ENCODE results near the gene SH3BGRL3.

The SH3BGRL3 gene

DNA sequence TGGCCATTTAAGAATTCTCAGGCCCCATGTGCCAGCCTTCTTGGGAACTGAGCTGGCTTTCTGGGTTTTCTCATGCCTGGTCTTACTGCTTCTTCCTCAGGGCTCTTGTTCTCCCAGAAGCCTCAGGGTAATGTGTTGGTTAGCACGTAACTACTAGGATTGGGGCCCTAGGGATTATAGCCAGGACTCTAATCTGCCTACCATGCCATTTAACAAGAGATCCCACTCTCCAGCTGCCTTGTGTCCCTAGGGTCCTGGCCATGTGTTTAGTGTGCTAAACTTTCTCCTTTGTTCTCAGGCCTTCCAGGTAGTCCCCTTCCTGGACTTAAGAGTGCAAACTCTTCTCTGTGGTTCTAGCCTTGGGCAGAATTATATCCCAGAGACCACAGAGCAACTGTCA lies 2.2 kb upstream of the SH3BGRL3 start:
- ATAC-seq, result no peak
- no peak for TF ChIP-seq ZNF70 (CRISPR knock-in tag; IDR thresholded peaks at IDR 0.05)
- no peak for TF ChIP-seq ARNTL (CRISPR knock-in tag; IDR thresholded peaks at IDR 0.05; ENCODE audit: borderline replicate concordance, low read depth)
- no peak for TF ChIP-seq GLIS3 (CRISPR knock-in tag; IDR thresholded peaks at IDR 0.05)
- TF ChIP-seq TOX (CRISPR knock-in tag; IDR thresholded peaks at IDR 0.05; ENCODE audit: borderline replicate concordance), result no peak
- no peak for TF ChIP-seq ZC3H10 (CRISPR knock-in tag; IDR thresholded peaks at IDR 0.05)
- TF ChIP-seq, protein P1, sequence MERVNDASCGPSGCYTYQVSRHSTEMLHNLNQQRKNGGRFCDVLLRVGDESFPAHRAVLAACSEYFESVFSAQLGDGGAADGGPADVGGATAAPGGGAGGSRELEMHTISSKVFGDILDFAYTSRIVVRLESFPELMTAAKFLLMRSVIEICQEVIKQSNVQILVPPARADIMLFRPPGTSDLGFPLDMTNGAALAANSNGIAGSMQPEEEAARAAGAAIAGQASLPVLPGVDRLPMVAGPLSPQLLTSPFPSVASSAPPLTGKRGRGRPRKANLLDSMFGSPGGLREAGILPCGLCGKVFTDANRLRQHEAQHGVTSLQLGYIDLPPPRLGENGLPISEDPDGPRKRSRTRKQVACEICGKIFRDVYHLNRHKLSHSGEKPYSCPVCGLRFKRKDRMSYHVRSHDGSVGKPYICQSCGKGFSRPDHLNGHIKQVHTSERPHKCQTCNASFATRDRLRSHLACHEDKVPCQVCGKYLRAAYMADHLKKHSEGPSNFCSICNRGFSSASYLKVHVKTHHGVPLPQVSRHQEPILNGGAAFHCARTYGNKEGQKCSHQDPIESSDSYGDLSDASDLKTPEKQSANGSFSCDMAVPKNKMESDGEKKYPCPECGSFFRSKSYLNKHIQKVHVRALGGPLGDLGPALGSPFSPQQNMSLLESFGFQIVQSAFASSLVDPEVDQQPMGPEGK (CRISPR knock-in tag; IDR thresholded peaks at IDR 0.05; ENCODE audit: borderline replicate concordance), result no peak
- TF ChIP-seq CSDC2 (CRISPR knock-in tag; IDR thresholded peaks at IDR 0.05), result no peak
- no peak for TF ChIP-seq ZNF8 (CRISPR knock-in tag; IDR thresholded peaks at IDR 0.05)
- TF ChIP-seq TCF4 (CRISPR knock-in tag; IDR thresholded peaks at IDR 0.05; ENCODE audit: borderline replicate concordance), result no peak
- TF ChIP-seq, protein P2, sequence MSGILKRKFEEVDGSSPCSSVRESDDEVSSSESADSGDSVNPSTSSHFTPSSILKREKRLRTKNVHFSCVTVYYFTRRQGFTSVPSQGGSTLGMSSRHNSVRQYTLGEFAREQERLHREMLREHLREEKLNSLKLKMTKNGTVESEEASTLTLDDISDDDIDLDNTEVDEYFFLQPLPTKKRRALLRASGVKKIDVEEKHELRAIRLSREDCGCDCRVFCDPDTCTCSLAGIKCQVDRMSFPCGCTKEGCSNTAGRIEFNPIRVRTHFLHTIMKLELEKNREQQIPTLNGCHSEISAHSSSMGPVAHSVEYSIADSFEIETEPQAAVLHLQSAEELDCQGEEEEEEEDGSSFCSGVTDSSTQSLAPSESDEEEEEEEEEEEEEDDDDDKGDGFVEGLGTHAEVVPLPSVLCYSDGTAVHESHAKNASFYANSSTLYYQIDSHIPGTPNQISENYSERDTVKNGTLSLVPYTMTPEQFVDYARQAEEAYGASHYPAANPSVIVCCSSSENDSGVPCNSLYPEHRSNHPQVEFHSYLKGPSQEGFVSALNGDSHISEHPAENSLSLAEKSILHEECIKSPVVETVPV (CRISPR knock-in tag; IDR thresholded peaks at IDR 0.05), result no peak
- no peak for TF ChIP-seq OSR1 (CRISPR knock-in tag; IDR thresholded peaks at IDR 0.05)
- TF ChIP-seq ZNF565 (CRISPR knock-in tag; conservative IDR thresholded peaks at IDR 0.05; ENCODE audit: low read depth), result no peak
- TF ChIP-seq CREB5 (CRISPR knock-in tag; IDR thresholded peaks at IDR 0.05; ENCODE audit: low read depth), result no peak
- no peak for TF ChIP-seq RARB (CRISPR knock-in tag; IDR thresholded peaks at IDR 0.05)

GRCh38 chr1:26278303-26278702 lies 1.6 kb upstream of the SH3BGRL3 start:
- no peak for TF ChIP-seq ARNTL (CRISPR knock-in tag; IDR thresholded peaks at IDR 0.05; ENCODE audit: borderline replicate concordance, low read depth)
- TF ChIP-seq ISL1 (CRISPR knock-in tag; IDR thresholded peaks at IDR 0.05), result no peak
- no peak for TF ChIP-seq TOX (CRISPR knock-in tag; IDR thresholded peaks at IDR 0.05; ENCODE audit: borderline replicate concordance)
- TF ChIP-seq ZFP3 (CRISPR knock-in tag; IDR thresholded peaks at IDR 0.05), result no peak
- TF ChIP-seq TCF4 (CRISPR knock-in tag; IDR thresholded peaks at IDR 0.05; ENCODE audit: borderline replicate concordance), result no peak
- TF ChIP-seq ZC3H10 (CRISPR knock-in tag; IDR thresholded peaks at IDR 0.05), result no peak
- no peak for TF ChIP-seq RARB (CRISPR knock-in tag; IDR thresholded peaks at IDR 0.05)
- no peak for TF ChIP-seq ZFP30 (CRISPR knock-in tag; IDR thresholded peaks at IDR 0.05)
- TF ChIP-seq SNAI2 (CRISPR knock-in tag; IDR thresholded peaks at IDR 0.05), result no peak
- no peak for TF ChIP-seq OSR1 (CRISPR knock-in tag; IDR thresholded peaks at IDR 0.05)
- TF ChIP-seq, protein P1 (CRISPR knock-in tag; IDR thresholded peaks at IDR 0.05; ENCODE audit: borderline replicate concordance), result no peak
- TF ChIP-seq ESRRG (CRISPR knock-in tag; IDR thresholded peaks at IDR 0.05), result no peak
- TF ChIP-seq PPARA (CRISPR knock-in tag; IDR thresholded peaks at IDR 0.05; ENCODE audit: borderline replicate concordance), result no peak
- TF ChIP-seq ZNF8 (CRISPR knock-in tag; IDR thresholded peaks at IDR 0.05), result no peak
- ATAC-seq, result no peak

- ATAC-seq, result no peak
- TF ChIP-seq, protein P2 (CRISPR knock-in tag; IDR thresholded peaks at IDR 0.05), result no peak
- TF ChIP-seq, protein P1 (CRISPR knock-in tag; IDR thresholded peaks at IDR 0.05; ENCODE audit: borderline replicate concordance), result no peak
- TF ChIP-seq OSR1 (CRISPR knock-in tag; IDR thresholded peaks at IDR 0.05) (no peak), POU6F1 (CRISPR knock-in tag; IDR thresholded peaks at IDR 0.05; ENCODE audit: borderline replicate concordance, low read depth) (no peak)
Measured at GRCh38 chr1:26278724-26279455, 996 bp upstream of the SH3BGRL3 start.
